CD4-positive, alpha-beta T cell (primary cell): ENCODE data around the gene FCMR. TPM values are rescaled to one million over a fixed set of nuclear protein-coding genes. Genes with fewer than 3 reads are reported as not detected.

ENCODE experiments used
- ATAC-seq: fragments of 200-7000 bp; cut with Tn5 transposase; one replicate; pipeline ENCODE4 v1.10.0; 2022; ENCODE audit warnings: mild to moderate bottlenecking; ENCODE audit not compliant: poor library complexity
- CTCF ChIA-PET: fragments of 350-600 bp; sonication (Branson Sonifier 250); formaldehyde crosslinking; loops from one replicate; lab custom pipeline; 2021; ENCODE audit warnings: antibody characterized with exemption, inconsistent platforms; lab: Charles Lee
- POLR2A ChIA-PET: fragments of 350-600 bp; sonication (Branson Sonifier 250); formaldehyde crosslinking; loops from one replicate; lab custom pipeline; 2021; ENCODE audit warnings: antibody characterized with exemption, inconsistent platforms; lab: Charles Lee
- DNase-seq, 14 experiments: peaks; one replicate each; pipeline ENCODE4 v3.0.0-alpha.2; 2013 to 2020; ENCODE audit warnings: mixed read lengths in 2 of 14
- H3K27ac ChIP-seq, 2 donors: one replicate each; pipeline versions ENCODE4 v1.5.1 to v1.7.0; 2013; ENCODE audit warnings: low read length in 2 of 2, low read depth in 1 of 2, mild to moderate bottlenecking in 1 of 2
- H3K27me3 ChIP-seq, 2 experiments: 1 replicate in 1 of 2; 2 replicates in 1 of 2; pipeline versions ENCODE4 v1.6.1 to v1.7.0; 2013; ENCODE audit warnings: low read length in 2 of 2, control low read depth in 1 of 2, mild to moderate bottlenecking in 1 of 2, moderate library complexity in 1 of 2; ENCODE audit not compliant: insufficient read depth in 2 of 2, control insufficient read depth in 1 of 2
- H3K36me3 ChIP-seq: one replicate; pipeline ENCODE4 v1.6.1; 2013; ENCODE audit warnings: low read length, control low read depth; ENCODE audit not compliant: insufficient read depth
- H3K4me1 ChIP-seq: one replicate; pipeline ENCODE4 v1.6.1; 2013; ENCODE audit warnings: low read length, control low read depth; ENCODE audit not compliant: insufficient read depth
- H3K4me3 ChIP-seq: one replicate; pipeline ENCODE4 v1.5.1; 2013; ENCODE audit warnings: mild to moderate bottlenecking, low read length, moderate library complexity
- H3K9me3 ChIP-seq, 2 experiments: 1 replicate in 1 of 2; 2 replicates in 1 of 2; pipeline versions ENCODE4 v1.6.1 to v1.7.0; 2013; ENCODE audit warnings: low read length in 2 of 2, mild to moderate bottlenecking in 2 of 2, control low read depth in 1 of 2, moderate library complexity in 1 of 2; ENCODE audit not compliant: control insufficient read depth in 1 of 2, insufficient read depth in 1 of 2
- H3K27ac Mint-ChIP-seq: one replicate; pipeline ENCODE4 v1.8.0; 2020; ENCODE audit warnings: mixed read lengths
- H3K27me3 Mint-ChIP-seq: one replicate; pipeline ENCODE4 v1.8.0; 2021; ENCODE audit warnings: mixed read lengths
- H3K36me3 Mint-ChIP-seq: one replicate; pipeline ENCODE4 v1.8.0; 2021; ENCODE audit warnings: low read depth, mixed read lengths
- H3K4me1 Mint-ChIP-seq: one replicate; pipeline ENCODE4 v1.8.0; 2021; ENCODE audit warnings: low read depth, mixed read lengths
- H3K4me3 Mint-ChIP-seq: one replicate; pipeline ENCODE4 v1.8.0; 2020; ENCODE audit warnings: mild to moderate bottlenecking, mixed read lengths
- H3K9me3 Mint-ChIP-seq: one replicate; pipeline ENCODE4 v1.8.0; 2020; ENCODE audit warnings: mixed read lengths
- intact Hi-C, 2 experiments: fragments of 100-400 bp; cut with DNase I in 1 of 2; cut with micrococcal nuclease in 1 of 2; formaldehyde crosslinking; loops; one replicate each; pipeline versions ENCODE4 v1.15.1 to v1.9.0; 2023 to 2025; cut with DNase I, micrococcal nuclease
- total RNA-seq, 174 experiments: library from RNA in 2 of 174; stranded (reverse) in 2 of 174; gene quantifications; one replicate each; pipeline ENCODE4 v1.2.3 and lab custom pipeline; 2021 to 2026
- TF ChIP-seq, protein P1 (sequence below): fragments of 200-600 bp; IDR thresholded peaks from one replicate; pipeline ENCODE4 v1.8.0; 2022; ENCODE audit warnings: antibody characterized with exemption, mild to moderate bottlenecking

Gene FCMR
- total RNA-seq, 2 experiments from 2014 or later: 171 to 186 TPM

DNA sequence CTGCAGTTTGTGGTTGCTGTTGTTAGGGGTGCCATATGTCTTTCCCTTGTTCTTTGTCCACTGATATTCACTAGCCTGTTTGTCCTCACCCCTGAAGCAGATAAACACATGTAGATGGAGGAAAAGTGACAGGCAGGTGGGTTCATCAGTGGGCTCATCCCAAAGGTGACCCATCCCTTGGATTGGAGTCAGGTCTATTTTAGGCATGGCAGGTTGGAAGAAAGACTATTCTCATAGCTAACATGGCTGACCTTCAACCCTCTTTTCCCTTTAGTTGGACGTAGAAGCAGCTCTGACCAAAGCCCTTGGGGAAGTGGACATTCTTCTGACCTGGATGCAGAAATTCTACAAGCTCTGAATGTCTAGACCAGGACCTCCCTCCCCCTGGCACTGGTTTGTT, 19.0 kb downstream of the FCMR start:
- no peak overlapping the region for H3K4me3 Mint-ChIP-seq
- H3K36me3 ChIP-seq: peaks cover 46% of the 10 kb centered on the region
- H3K4me1 ChIP-seq: peaks cover 59% of the 10 kb centered on the region
- H3K36me3 Mint-ChIP-seq: peaks cover 76% of the 10 kb centered on the region
- no peak for DNase-seq
- intact Hi-C loops: no loop called here
- TF ChIP-seq, protein P1, sequence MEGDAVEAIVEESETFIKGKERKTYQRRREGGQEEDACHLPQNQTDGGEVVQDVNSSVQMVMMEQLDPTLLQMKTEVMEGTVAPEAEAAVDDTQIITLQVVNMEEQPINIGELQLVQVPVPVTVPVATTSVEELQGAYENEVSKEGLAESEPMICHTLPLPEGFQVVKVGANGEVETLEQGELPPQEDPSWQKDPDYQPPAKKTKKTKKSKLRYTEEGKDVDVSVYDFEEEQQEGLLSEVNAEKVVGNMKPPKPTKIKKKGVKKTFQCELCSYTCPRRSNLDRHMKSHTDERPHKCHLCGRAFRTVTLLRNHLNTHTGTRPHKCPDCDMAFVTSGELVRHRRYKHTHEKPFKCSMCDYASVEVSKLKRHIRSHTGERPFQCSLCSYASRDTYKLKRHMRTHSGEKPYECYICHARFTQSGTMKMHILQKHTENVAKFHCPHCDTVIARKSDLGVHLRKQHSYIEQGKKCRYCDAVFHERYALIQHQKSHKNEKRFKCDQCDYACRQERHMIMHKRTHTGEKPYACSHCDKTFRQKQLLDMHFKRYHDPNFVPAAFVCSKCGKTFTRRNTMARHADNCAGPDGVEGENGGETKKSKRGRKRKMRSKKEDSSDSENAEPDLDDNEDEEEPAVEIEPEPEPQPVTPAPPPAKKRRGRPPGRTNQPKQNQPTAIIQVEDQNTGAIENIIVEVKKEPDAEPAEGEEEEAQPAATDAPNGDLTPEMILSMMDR: no peak
- no peaks in the 10 kb centered on the region for H3K9me3 ChIP-seq
- peaks cover 91% of the 10 kb centered on the region for H3K4me1 Mint-ChIP-seq
- no peak for ATAC-seq
- ChIA-PET POLR2A (interaction anchor here (1.0 to 13.4 kb wide), 8 partner anchors 8 to 187 kb away, joined by 3 to 384 read pairs (median 4); partner anchors contain the start of gene FCMR), CTCF (no interaction called here)
- no peaks in the 10 kb centered on the region for H3K27me3 ChIP-seq
- H3K27ac Mint-ChIP-seq: peak overlapping the region; percentile 90
- H3K4me3 ChIP-seq: no peak overlapping the region
- peak overlapping the region in 1 of 2 donors; percentile 7 for H3K27ac ChIP-seq
- no peaks in the 10 kb centered on the region for H3K27me3 Mint-ChIP-seq
- no peaks in the 10 kb centered on the region for H3K9me3 Mint-ChIP-seq

DNA sequence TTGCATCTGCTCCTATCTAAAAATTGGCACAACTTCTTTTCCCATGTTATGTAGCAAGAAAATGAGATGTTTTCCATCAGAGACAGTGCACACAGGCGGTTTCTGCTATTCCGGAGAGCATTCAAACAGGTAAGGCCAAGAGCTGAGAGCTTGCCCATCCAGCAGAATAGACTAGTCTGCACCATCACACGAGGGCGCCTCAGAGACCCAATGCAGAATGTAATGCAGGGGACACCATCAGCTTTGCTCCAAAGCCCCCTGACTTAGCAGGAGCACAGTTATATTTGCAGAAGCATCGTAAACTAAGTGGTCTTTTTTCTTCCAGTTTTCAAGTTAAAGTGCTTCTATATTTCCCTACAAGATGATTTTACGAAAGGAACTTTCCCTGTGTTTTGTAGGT, 19.8 kb downstream of the FCMR start:
- DNase-seq (no peak), ATAC-seq (no peak)
- peaks cover 91% of the 10 kb centered on the region for H3K4me1 Mint-ChIP-seq
- H3K9me3 Mint-ChIP-seq: no peaks in the 10 kb centered on the region
- POLR2A ChIA-PET: interaction anchor here (0.9 to 13.4 kb wide), 14 partner anchors 8 to 186 kb away, joined by 3 to 384 read pairs (median 4); partner anchors contain the start of gene FCMR
- Histone ChIP-seq H3K27me3 (no peaks in the 10 kb centered on the region), H3K4me3 (no peak overlapping the region), H3K27ac (no peak overlapping the region), H3K4me1 (peaks cover 52% of the 10 kb centered on the region), H3K36me3 (peaks cover 40% of the 10 kb centered on the region), H3K9me3 (no peaks in the 10 kb centered on the region)
- intact Hi-C loops: no loop called here
- H3K27ac Mint-ChIP-seq: peak overlapping the region; percentile 90
- H3K4me3 Mint-ChIP-seq: no peak overlapping the region
- TF ChIP-seq, protein P1: no peak
- no peaks in the 10 kb centered on the region for H3K27me3 Mint-ChIP-seq
- H3K36me3 Mint-ChIP-seq: peaks cover 68% of the 10 kb centered on the region
- CTCF ChIA-PET: no interaction called here

DNA sequence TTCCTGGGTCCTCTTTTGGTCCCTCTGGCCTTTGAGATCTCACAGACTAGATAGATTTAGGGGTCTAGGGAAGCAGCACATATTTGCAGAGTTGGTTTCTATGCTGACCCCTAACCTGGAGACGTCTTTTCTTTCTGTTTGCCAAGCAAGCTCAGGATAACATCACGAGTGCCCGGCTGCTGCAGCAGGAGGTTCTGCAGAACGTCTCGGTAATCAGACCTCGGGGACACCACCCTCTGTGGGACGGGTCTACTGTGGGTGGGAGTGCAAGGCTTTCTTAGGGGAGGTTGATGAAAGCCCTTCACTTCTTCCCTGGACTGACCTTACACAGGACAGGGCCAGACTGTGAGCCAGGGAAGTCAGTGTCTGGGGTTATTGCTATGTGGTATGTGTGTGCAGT, 21.6 kb downstream of the FCMR start:
- H3K27me3 ChIP-seq: no peaks in the 10 kb centered on the region
- Mint-ChIP-seq H3K9me3 (no peaks in the 10 kb centered on the region), H3K27ac (peak overlapping the region; percentile 90), H3K27me3 (no peaks in the 10 kb centered on the region), H3K36me3 (peaks cover 50% of the 10 kb centered on the region), H3K4me3 (no peak overlapping the region), H3K4me1 (peaks cover 91% of the 10 kb centered on the region)
- TF ChIP-seq, protein P1: no peak
- DNase-seq: no peak
- H3K27ac ChIP-seq: peak overlapping the region; percentile 16 to 37
- ChIA-PET POLR2A (interaction anchor here (0.9 to 13.4 kb wide), 18 partner anchors 8 to 165 kb away, joined by 3 to 384 read pairs (median 7); partner anchors contain the start of genes FCMR and IL20), CTCF (interaction anchor here (0.9 to 1.7 kb wide), 2 partner anchors 9 to 11 kb away, joined by 4 to 5 read pairs; no protein-coding TSS in a partner anchor)
- intact Hi-C loops: no loop called here
- peaks cover 28% of the 10 kb centered on the region for H3K36me3 ChIP-seq
- no peak for ATAC-seq
- no peaks in the 10 kb centered on the region for H3K9me3 ChIP-seq
- H3K4me3 ChIP-seq: no peak overlapping the region
- H3K4me1 ChIP-seq: peaks cover 40% of the 10 kb centered on the region
